Suprapubic skin (tissue), 3 donors: ENCODE data around the gene LRSAM1.

Experiments used
- CTCF ChIP-seq, 2 donors: fragments of 200-600 bp in 1 of 2; fragments of 450-650 bp in 1 of 2; sonication (generic) in 1 of 2; IDR thresholded peaks; one replicate each; pipeline ENCODE4 v1.5.1; 2016 to 2019; ENCODE audit warnings: antibody characterized with exemption in 2 of 2, mild to moderate bottlenecking in 1 of 2, moderate library complexity in 1 of 2
- POLR2A ChIP-seq, 2 donors: fragments of 450-650 bp; IDR thresholded peaks; one replicate each; pipeline ENCODE4 v1.6.1; 2017; ENCODE audit warnings: antibody characterized with exemption in 2 of 2, mild to moderate bottlenecking in 2 of 2, moderate library complexity in 2 of 2

GRCh38 chr9:127437497-127438264 lies 13.6 kb upstream of the LRSAM1 start:
- no peak for TF ChIP-seq CTCF (IDR thresholded peaks at IDR 0.05)
- no peak for TF ChIP-seq POLR2A (IDR thresholded peaks at IDR 0.05)
